22Rv1 (cell line): Measurements from ENCODE around the gene MOK.

Experiments used
- H3K27ac ChIP-seq: fragments of 450-650 bp; 2 replicates; pipeline ENCODE4 v1.5.1; 2017
- CTCF ChIP-seq: fragments of 450-650 bp; IDR thresholded peaks from 2 replicates; pipeline ENCODE4 v1.5.1; 2017; ENCODE audit warnings: mild to moderate bottlenecking
- ZFX ChIP-seq: fragments of 450-650 bp; IDR thresholded peaks from 2 replicates; pipeline ENCODE4 v1.6.1; 2017; ENCODE audit warnings: antibody characterized with exemption, borderline replicate concordance

The MOK gene

GRCh38 chr14:102180248-102180998 is 124.5 kb downstream of the MOK start:
- no peak overlapping the region for H3K27ac ChIP-seq
- TF ChIP-seq ZFX (no peak), CTCF (no peak)
